ENCODE measurements around the gene FER1L5. TPM values are rescaled to one million over a fixed set of nuclear protein-coding genes. Genes with fewer than 3 reads are reported as not detected.

Gene FER1L5
- total and polyA plus RNA-seq, 2 of the 8 experiments (the other 6 are each of a cell fraction or from before 2014, with no cell fraction given), result 0.23 to 0.88 TPM

DNA sequence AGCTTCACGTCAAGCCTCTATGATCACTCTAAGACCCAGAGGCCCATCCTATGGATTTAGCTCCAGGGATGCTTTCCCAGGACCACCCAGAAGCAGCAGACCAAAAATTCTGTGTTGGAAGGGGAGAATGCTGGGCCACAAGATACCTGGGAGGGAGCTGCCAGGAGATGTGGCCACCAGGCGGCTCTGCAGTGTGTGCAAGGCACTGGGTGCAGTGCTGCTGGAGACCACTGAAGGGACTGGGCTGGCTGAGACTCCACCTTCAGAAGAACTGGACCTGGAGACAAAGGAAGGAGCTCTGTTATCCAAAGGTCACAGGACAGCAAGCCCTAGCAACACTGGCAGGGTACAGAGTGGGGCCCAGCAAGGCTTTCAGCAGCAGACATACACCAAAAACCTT lies 38.5 kb upstream of the FER1L5 start:
- Histone ChIP-seq H4K8ac (ENCODE audit: extremely low read depth, insufficient read depth, low read length) (peak overlapping the region; percentile 16; the same call in 1 of the 2 replicates), H3K79me2 (ENCODE audit: control insufficient read depth in 1 of 2, insufficient read depth in 2 of 2, low read length in 2 of 2) (no peaks in the 10 kb centered on the region), H3K27me3 (replicated peaks in 1 of 4; ENCODE audit: control insufficient read depth in 3 of 4, extremely low read depth in 1 of 4, insufficient read depth in 3 of 4, low read length in 3 of 4) (no peaks in the 10 kb centered on the region), H2BK15ac (ENCODE audit: low read length) (no peak overlapping the region), H3K23ac (ENCODE audit: insufficient read length) (no peak overlapping the region), H4K91ac (replicated peaks; ENCODE audit: insufficient read length, low read length) (no peak overlapping the region), H2BK5ac (ENCODE audit: low read depth, low read length) (no peak overlapping the region), H3K4ac (replicated peaks; ENCODE audit: insufficient read length, low read depth, low read length) (no peak overlapping the region), H3K23me2 (ENCODE audit: low read depth, low read length) (no peaks in the 10 kb centered on the region), H3K9me3 (ENCODE audit: insufficient read depth in 2 of 2, low read depth in 1 of 2, low read length in 1 of 2) (no peaks in the 10 kb centered on the region; a peak in 1 of 4 replicates), H3K4me3 (ENCODE audit: extremely low read depth in 1 of 4, insufficient read depth in 2 of 4, low read depth in 3 of 4, low read length in 4 of 4) (no peak overlapping the region), H4K5ac (ENCODE audit: insufficient read length, low read depth, low read length) (no peak overlapping the region), H2BK120ac (replicated peaks; ENCODE audit: low read depth, low read length) (no peak overlapping the region), H2AK5ac (ENCODE audit: low read depth, low read length) (no peak overlapping the region), H3K4me2 (ENCODE audit: insufficient read depth in 1 of 2, low read depth in 2 of 2, low read length in 2 of 2) (no peak overlapping the region), H3K36me3 (ENCODE audit: control insufficient read depth in 2 of 4, insufficient read depth in 4 of 4, low read length in 3 of 4) (peaks cover 32 to 89% (median 73%) of the 10 kb centered on the region in 4 experiments), H3K56ac (replicated peaks; ENCODE audit: insufficient read length, low read depth, low read length) (no peak overlapping the region), H2AFZ (ENCODE audit: low read length) (no peak overlapping the region), H3K79me1 (ENCODE audit: low read depth, low read length) (no peaks in the 10 kb centered on the region), H3K4me1 (replicated peaks in 1 of 4; ENCODE audit: control insufficient read depth in 3 of 4, insufficient read depth in 4 of 4, low read length in 3 of 4) (no peaks in the 10 kb centered on the region; a peak in 1 of 7 replicates), H4K20me1 (replicated peaks in 1 of 2; ENCODE audit: control insufficient read depth in 1 of 2, insufficient read depth in 2 of 2, low read length in 2 of 2) (peaks cover 2 to 4% of the 10 kb centered on the region in 2 experiments), H2BK12ac (ENCODE audit: low read depth, low read length) (no peak overlapping the region), H3K18ac (ENCODE audit: extremely low read depth, low read length) (no peak overlapping the region), H3K27ac (ENCODE audit: low read depth, low read length) (no peak overlapping the region), H2BK20ac (ENCODE audit: low read length) (no peak overlapping the region), H3K9ac (replicated peaks in 1 of 4; ENCODE audit: extremely low read depth in 1 of 4, low read depth in 3 of 4, low read length in 3 of 4) (no peak overlapping the region), H3K14ac (ENCODE audit: insufficient read length) (no peak overlapping the region)
- WGBS, 2 experiments (ENCODE audit: extremely low coverage in 1 of 2, insufficient coverage in 1 of 2, insufficient read length in 1 of 2, insufficient replicate concordance in 2 of 2, low coverage in 1 of 2, low lambda C conversion rate in 2 of 2, missing lambda C conversion rate in 1 of 2), result 95% methylated on average over 2 of the region's 2 CpGs; no CpG with 5 or more reads in 1 of the 2 experiments
- DNase-seq (ENCODE audit: low read depth in 1 of 2, low spot score in 2 of 2), result no peak
- ChIA-PET POLR2A (ENCODE audit: partially characterized antibody) (interaction anchor here (0.6 to 0.8 kb wide), 2 partner anchors 59 to 160 kb away, joined by 3 read pairs; no protein-coding TSS in a partner anchor), CTCF (ENCODE audit: partially characterized antibody) (interaction anchor here (0.6 to 1.4 kb wide), 9 partner anchors 16 to 159 kb away, joined by 3 to 4 read pairs (median 3); no protein-coding TSS in a partner anchor)
- TF ChIP-seq RAD21 (IDR thresholded peaks at IDR 0.05 in 1 of 2, conservative IDR thresholded peaks at IDR 0.05 in 1 of 2; ENCODE audit: low read depth in 2 of 2, low read length in 2 of 2), result peak; percentile 24 to 35; a peak in 2 of 4 replicates
- no peak for TF ChIP-seq NANOG (IDR thresholded peaks at IDR 0.05; ENCODE audit: insufficient read depth, low read depth, low read length, poor library complexity, severe bottlenecking)
- no peak for TF ChIP-seq TAF1 (IDR thresholded peaks at IDR 0.05; ENCODE audit: low read depth, low read length)
- TF ChIP-seq SP1 (IDR thresholded peaks at IDR 0.05; ENCODE audit: low read depth, low read length), result no peak
- TF ChIP-seq KDM1A (IDR thresholded peaks at IDR 0.05; ENCODE audit: borderline replicate concordance, low read length), result no peak
- no peak for TF ChIP-seq CBX8 (IDR thresholded peaks at IDR 0.05; ENCODE audit: borderline replicate concordance, low read depth, low read length)
- TF ChIP-seq POU5F1 (IDR thresholded peaks at IDR 0.05; ENCODE audit: low read depth, low read length), result no peak
- TF ChIP-seq, protein P1, sequence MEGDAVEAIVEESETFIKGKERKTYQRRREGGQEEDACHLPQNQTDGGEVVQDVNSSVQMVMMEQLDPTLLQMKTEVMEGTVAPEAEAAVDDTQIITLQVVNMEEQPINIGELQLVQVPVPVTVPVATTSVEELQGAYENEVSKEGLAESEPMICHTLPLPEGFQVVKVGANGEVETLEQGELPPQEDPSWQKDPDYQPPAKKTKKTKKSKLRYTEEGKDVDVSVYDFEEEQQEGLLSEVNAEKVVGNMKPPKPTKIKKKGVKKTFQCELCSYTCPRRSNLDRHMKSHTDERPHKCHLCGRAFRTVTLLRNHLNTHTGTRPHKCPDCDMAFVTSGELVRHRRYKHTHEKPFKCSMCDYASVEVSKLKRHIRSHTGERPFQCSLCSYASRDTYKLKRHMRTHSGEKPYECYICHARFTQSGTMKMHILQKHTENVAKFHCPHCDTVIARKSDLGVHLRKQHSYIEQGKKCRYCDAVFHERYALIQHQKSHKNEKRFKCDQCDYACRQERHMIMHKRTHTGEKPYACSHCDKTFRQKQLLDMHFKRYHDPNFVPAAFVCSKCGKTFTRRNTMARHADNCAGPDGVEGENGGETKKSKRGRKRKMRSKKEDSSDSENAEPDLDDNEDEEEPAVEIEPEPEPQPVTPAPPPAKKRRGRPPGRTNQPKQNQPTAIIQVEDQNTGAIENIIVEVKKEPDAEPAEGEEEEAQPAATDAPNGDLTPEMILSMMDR (IDR thresholded peaks at IDR 0.05; ENCODE audit: control extremely low read depth in 1 of 3, insufficient read depth in 1 of 3, low read depth in 1 of 3, low read length in 3 of 3), result peak; percentile 35 to 74 (median 39)
- no peak for TF ChIP-seq TBP (IDR thresholded peaks at IDR 0.05; ENCODE audit: low read depth, low read length)
- FAIRE-seq, result no peak
